HG02759 (cell line): ENCODE measurements around the gene TMEM204.

Source experiments
- ATAC-seq: cut with Tn5 transposase; IDR thresholded peaks from one replicate; pipeline ENCODE4 v1.9.1; 2021; ENCODE audit warnings: mild to moderate bottlenecking, moderate library complexity; ENCODE audit not compliant: unreplicated experiment

TMEM204 gene

DNA sequence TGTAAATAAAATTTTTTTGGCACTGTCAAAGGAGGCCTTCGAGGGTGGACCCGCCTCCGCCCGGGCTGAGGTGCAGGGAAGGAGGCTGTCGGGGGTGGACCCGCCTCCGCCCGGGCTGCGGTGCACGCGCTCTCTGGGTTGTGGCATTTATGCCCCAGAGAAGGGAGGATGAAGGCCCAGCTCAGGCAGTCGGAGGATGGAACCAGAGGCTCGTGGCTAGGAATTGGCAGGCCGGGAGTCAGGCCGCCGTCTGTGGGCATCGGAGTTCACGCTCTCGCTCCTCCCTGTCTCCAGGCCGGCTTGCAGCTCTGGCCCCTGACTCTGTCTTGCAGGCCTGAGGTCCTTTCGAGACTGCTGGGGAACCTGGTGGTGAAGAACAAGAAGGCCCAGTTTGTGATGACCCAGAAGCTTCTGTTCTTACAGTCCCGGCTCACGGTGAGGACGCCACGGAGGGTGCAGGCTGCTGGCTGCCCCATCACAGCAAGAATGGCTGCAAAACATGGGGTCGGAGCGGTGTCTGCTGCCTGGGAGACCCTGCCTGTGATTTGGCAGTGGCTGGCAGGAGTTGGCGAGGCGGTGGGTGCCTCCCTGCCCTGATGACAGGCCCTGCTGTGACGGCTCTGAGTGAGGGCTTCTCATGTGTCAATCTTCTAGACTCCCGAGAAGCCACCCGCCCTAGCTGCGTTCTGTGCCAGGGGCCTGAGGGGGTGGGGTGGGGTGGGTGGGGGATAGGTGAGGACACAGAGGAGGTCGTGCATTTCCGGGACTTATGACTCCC is 34.4 kb upstream of the TMEM204 start:
- no peak for ATAC-seq

DNA sequence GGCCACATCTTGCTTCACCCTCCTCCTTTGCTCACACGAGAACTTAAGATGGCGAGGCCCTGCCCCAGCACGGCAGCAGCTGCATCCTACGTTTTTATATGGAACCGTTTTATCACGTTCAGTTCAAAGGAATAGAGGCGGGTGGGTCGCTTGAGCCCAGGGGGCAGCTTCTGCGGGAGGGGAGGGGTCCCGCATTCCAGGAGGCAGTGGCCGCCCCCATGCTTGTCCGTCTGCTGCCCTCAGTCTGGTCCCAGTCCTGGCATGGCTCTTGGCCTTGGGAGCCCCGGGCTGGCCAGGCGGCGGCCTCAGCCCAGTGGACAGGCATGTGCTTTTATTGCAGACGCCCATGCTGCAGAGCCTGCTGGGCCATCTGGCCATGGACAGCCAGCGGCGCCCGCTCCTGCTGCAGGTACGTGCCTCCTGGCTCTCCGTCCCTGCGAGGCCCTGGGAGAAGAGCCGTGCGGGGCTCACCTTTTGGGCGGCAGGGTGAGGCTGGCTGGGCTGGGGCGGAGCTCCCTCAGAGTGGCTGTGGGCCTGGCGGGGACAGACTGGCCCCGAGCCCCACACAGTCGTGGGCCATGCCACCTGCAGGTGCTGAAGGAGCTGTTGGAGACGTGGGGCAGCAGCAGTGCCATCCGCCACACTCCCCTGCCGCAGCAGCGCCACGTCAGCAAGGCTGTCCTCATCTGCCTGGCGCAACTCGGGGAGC is 33.6 kb upstream of the TMEM204 start:
- no peak for ATAC-seq

DNA sequence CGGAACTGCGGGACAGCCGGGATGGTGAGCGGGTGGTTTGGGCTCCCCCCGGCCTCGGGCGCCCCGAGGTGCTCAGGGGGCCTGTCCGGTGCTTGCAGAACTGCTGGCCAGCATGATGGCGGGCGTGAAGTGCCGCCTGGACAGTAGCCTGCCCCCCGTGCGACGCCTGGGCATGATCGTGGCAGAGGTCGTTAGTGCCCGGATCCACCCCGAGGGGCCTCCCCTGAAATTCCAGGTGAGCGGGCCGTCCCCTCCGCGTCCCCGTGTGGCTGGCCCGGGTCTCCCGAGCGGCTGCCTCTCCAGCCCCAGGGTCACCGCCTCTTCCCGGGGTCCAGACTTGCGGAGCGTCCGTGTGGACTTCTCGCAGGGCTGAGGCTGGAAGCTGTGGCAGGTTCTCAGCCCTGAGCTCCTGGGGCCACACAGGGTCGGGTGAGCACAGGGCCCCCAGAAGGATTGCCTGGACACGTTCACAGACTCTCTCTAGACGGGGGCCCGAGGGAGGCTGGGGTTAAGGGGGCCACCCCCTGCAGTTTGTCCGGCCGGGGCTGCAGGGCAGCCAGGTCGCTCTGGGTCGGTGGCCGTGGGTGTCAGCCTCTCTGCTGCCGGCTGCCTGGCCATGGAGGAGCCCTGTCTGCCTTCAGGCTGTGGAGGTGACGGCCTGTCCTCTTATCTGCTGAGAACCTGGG is 32.9 kb upstream of the TMEM204 start:
- no peak for ATAC-seq

DNA sequence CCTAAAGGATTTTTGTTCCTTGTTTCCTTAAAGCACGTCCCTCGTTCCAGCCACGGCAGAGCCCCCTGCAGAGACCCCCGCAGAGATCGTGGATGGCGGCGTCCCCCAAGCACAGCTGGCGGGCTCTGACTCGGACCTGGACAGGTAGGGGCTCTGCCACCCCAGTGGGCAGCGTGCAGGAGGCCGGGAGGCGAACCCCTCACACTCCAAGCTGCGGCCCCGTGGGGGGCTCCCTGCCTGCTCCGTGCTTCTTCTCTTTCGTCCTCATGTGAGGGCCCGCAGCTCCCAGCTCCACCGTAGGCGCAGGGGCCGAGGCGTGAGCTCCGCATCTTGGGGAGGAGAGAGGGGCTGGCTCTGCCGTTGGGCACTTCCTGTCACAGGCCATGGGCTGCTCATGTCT is 31.8 kb upstream of the TMEM204 start:
- no peak for ATAC-seq

DNA sequence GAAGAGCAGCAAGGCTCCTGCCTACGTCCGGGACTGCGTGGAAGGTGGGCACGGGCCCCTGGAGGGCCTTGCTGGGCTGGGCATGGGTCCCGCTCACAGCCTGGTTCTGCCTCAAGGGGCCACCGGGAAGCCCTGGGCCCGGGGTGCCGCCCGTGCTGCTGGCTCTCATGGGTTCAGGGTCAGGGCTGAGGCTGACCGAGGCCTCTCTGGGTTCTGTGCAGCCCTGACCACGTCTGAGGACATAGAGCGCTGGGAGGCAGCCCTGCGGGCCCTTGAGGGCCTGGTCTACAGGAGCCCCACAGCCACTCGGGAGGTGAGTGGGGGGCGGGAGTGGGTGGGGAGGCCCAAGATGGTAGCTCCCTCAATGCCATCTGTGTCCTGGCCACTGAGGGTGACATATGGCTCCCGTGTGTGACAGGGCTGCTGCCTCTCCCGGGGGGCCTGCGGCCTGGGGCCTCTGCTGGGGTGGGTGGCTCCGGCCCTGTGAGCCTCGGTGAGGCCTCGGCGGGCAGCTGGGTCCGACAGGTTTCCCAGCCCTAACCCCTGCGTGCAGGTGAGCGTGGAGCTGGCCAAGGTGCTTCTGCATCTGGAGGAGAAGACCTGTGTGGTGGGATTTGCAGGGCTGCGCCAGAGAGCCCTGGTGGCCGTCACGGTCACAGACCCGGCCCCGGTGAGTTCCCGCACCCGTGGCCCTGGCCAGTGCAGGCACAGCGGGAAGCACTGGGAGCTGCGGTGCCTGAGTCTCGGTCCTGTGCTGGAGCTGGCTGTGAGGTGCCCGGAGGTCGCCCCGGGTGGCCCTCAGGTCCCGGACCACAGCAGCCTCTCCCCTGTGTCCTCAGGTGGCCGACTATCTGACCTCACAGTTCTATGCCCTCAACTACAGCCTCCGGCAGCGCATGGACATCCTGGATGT is 31.1 kb upstream of the TMEM204 start:
- no peak for ATAC-seq

DNA sequence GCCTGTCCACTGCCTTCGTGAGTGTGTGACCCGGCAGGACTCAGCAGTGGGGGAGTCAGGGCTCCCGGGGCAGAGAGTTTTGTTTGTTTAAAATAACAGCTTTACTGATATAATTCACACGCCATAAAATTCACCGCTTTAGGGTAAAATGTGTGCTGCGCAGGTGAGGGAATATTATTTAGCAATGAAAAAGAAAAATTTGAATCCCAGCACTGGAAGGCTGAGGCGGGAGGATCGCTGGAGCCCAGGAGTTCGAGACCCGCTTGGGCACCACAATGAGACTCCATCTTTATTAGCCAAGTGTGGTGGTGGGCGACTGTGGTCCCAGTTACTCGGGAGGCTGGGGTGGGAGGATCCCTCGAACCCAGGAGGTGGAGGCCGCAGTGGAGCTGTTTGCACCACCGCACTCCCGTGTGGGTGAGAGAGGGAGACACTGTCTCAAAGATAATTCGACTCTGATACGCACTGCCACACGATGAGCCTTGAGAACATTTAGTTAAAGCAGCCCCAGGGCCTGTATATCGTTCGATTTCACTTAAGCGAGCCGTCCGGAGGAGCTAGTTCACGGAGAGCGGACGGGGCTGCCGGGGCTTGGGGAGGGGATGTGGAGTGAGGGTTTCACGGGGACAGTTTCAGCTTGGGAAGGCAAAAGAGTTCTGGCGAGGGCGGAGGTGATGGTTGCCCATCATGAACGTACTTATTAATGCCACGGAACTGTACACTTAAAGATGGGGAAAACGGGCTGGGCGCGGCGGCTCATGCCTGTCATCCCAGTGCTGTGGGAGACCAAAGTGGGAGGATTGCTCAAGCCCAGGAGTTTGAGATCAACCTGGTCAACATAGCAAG is 30.1 kb upstream of the TMEM204 start:
- no peak for ATAC-seq

DNA sequence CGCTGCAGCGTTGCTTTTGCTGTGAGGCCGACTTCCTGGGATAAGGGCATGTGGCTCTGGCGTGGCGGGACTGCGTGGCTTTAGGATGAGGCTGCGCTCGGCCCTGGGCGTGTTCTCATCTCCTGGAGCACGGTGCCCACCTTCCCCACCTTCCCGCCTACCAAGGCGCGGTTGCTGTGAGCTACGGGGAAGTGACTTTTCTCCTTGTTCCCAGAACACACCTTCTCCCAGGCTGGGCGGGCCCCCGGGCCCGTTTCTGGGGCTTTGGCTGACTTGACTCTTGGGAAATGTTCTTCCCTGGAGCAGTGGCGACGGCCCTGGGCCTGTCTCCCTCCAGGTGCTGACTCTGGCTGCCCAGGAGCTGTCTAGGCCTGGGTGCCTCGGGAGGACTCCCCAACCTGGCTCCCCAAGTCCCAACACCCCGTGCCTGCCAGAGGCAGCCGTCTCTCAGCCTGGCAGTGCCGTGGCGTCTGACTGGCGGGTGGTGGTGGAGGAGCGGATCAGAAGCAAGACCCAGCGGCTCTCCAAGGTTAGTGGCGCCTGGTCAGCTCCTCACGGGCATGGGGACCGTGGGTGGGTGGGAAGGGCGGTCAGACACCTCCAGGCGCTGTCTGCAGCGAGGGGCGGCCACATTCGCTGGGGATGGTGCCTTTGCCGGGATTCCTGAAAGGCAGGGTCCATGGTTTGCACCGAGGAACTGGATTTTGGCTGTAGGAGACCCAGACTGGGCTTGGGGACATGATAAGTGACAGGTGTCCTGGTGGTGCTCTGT is 28.2 kb upstream of the TMEM204 start:
- ATAC-seq = no peak

DNA sequence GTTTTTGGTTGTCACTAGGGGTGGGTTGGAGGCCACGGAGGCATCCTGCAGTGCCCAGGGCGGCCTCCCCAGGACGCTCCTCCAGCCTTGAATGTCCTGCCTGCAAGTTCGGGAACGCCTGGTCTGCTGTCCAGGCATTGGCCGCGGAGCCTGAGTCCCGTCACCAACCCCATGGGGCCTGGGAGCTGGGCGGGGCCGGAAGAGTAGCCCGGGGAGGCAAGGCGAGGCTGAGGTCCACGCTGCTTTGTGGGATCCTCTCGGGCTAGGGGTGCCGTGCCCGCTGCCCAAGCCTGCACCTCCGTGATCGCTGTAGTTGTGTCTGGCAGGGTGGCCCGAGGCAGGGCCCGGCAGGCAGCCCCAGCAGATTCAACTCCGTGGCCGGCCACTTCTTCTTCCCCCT is 27.6 kb upstream of the TMEM204 start:
- no peak for ATAC-seq

DNA sequence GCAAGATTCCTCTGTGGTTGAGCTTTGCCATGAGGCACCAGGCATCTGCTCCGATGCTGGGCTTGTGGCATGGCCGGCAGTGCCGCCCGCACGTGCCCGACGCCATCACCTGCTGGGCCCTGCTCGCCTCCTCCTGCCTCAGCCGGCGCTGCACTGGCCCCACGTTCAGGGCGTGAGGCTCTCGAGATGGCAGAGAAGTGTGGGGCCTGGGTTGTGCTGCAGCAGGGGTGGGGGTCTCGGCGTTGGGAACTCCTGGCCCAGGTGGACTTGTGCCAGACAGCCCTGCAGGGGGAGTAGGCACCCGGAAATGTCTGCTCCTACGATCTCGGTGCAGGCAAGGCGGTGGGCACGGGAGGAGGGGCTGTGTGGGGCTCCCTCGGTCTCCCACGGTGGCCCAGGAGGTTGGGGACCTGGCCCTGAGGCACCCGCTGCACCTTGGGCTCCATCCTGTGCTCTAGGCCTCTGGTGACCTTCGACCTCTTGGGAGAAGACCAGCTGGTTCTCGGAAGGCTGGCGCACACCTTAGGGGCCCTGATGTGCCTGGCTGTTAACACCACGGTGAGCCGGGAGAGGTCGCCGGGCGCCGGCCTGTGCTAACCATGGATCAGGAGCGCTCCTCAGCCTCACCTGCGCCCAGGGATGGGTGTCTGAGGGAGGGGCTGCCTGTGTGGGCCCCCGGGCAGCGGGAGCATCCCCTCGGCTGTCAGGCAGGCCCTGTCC is 26.8 kb upstream of the TMEM204 start:
- ATAC-seq = no peak

DNA sequence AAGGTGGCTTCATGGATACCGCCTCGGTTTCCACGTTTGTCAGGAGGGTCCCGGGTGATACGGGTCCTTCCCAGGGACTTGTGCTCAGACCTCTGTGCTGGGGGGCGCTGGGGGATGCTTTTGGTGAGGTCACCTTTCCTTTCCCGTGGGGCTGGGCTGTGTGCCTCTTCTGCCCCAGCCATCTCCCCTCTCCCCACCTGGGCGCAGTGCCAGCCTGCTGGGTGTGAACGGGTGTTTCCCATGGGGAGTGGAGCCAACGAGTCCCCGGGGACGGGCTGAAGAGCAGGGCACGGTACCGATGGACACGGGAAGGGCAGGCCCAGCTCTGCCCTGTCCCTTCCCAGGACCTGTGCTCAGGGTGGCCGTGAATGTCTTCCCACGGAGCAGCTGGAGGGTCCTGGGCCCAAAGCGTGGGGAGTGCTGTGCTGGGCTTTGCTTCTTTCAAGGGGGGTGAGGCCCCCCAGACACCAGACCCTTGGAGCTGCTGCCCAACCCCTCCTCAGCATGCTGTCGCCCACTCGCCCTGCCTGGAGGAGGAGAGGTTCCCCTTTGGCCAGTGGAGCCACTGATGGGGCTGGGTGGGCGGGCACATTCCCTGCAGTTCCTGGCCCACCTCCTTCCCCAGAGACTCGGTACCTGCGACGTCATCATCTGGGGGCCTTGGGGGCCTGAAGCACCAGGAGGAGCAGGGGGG is 24.8 kb upstream of the TMEM204 start:
- no peak for ATAC-seq

DNA sequence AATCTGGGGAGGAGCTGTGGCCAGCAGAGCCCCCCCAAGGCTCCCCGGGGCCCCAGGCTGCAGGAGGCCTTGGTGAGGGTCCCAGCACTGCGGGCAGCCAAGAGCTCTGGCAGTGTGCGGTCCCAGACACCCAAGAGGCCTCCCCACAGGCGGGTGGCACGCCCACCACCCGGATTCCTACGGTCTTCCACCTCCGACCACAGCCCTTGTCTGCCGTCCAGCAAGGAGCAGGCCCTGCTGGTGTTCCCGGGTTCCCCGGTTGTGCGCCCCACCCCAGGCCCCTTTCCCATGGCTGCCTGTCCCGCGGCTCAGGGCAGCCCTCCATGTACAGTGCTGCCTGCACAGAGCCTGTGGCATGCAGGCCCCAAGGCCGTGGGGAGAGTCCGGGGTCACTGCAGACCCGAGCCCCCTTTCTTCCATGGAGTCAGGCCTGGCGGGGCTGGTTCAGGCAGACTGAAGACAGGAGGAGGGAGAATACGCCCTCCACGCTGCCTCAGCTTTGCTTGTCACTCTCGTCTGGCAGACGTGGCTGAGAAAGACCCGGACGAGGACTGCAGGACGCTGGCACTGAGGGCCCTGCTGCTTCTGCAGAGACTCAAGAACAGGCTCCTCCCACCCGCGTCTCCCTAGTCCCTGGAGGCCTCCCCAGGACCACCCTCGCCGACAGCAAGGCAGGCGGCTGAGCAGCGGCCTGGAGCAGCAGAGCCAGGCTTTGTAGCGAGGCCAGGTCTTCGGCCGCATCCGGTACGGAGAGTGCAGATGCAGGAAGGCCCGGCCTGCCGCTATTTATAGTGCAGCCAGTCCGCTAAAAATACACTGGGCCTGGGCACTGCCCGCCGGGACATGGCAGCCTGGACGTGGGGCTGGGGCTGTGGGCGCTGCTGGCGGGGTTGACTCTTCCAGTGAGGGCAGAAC is 23.9 kb upstream of the TMEM204 start:
- no peak for ATAC-seq

DNA sequence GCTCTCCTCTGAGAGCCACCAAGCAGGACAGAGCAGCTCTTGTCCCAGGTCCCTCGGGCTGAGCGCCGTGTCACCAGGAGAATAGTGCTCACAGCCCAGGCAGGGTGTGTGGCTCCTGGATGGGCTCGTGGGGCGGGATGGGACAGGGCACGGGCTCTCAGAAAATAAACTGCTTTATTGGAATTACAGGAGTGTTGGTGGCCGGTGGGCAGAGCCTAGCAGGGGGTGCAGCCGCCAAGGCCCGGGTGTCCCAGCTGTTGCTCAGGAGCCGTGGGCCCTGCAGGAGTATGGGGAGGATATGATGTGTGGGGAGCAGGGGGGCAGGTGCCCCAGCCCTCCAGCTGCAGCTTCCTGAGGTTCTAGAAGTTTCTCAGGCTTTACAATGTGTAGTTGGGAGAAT is 23.2 kb upstream of the TMEM204 start:
- ATAC-seq = no peak

DNA sequence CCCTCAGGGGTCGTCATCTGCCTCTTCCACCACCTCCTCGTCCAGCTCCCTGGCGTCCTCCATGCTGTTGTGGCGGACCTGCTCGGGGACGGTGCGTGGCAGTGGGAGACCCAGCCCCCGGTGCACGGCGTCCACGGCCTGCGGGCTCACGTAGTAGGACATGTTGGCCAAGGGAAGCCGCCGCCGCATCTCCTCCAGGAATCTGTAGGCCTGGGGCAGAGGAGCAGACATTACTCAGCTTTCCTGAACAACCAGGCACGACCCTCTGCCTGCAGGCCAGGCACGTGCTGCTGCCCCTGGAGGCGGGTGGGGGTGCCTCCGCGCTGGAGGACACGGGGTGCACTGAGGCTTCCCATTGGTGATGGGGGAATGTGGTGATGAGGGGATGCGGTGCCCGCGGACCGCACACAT is 22.5 kb upstream of the TMEM204 start:
- ATAC-seq = no peak

DNA sequence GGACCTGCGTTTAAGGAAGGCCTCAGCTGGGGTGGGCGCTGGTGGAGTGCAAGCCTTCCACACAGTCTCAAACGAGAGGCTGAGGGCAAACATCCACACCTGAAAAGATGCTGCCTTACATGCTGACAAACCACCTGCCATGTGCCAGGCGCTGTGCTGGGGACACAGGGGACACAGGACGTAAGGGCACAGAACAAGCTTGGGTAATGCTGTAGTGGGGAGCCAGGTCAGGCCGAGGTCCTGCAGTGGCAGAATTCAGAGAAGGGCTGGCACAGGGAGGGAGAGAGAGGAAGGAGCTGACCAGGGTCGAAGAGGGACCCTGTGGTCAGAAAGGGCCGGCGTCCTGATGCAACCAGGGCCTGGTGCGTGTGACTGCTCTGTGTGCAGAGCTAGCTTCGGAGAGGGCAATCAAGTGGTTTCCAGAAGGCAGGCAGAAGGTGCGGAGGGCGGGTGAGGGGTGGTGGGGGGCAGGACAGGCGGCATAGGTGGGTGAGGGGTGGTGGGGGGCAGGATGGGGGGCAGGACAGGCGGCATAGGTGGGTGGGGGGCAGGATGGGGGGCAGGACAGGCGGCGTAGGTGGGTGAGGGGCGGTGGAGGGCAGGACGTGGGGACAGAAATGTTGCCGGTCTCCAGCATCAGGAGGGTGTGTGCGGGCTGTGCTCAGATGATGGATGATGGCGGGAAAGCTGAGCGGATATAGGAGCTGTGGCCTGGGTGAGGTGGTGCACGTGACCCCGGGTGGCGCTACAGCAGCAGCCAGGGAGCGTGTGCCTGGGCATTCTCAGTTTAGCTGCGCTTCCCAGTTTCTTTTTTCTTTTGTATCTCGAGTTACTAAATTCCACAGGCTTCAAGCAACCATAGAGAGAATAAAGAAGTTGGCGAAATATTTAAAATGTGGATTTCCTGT is 21.6 kb upstream of the TMEM204 start:
- ATAC-seq = no peak

DNA sequence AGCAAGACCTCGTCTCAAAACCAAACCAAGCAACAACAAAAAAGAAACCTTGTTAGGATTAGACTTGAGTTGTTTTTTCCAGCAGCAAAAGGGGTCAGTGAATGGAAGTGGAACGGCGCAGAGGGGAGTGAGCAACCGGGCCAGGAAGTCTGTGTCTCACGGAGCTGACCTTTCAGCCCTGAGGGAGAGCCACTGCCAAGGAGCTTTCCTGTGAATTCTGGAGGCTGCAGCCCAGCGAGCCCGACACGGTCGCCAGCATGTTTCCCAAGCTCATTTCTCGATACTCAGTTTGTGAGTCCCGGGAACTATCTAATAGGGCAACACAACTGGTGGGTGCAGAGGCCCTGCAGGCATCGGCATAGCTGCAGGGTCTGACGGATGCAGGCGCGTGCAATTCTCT is 20.7 kb upstream of the TMEM204 start:
- ATAC-seq = no peak

DNA sequence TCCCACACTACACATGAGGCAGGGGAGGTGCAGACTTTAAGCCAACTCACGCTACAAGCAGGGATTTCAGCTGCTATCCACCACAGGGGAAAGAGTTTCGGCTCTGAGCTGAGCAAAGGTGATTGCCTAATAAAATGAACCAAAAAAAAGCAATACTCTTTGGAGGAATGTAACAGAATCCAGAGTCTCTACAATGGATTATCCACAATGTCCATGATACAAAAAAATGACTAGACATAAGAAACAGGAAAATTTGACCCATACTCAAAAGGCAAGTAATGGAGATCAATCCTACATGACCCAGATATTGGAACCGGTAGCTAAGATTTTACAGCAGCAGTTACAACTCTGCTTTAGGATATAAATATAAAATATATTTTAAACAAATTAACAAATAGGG is 19.0 kb upstream of the TMEM204 start:
- no peak for ATAC-seq
